ENCODE results near the gene ING2.
"Not testable (repeated sequence)": the region's sequence is repeated elsewhere in the genome, so short reads cannot be mapped to it uniquely, and the experiment has no call there.

ING2 gene

DNA sequence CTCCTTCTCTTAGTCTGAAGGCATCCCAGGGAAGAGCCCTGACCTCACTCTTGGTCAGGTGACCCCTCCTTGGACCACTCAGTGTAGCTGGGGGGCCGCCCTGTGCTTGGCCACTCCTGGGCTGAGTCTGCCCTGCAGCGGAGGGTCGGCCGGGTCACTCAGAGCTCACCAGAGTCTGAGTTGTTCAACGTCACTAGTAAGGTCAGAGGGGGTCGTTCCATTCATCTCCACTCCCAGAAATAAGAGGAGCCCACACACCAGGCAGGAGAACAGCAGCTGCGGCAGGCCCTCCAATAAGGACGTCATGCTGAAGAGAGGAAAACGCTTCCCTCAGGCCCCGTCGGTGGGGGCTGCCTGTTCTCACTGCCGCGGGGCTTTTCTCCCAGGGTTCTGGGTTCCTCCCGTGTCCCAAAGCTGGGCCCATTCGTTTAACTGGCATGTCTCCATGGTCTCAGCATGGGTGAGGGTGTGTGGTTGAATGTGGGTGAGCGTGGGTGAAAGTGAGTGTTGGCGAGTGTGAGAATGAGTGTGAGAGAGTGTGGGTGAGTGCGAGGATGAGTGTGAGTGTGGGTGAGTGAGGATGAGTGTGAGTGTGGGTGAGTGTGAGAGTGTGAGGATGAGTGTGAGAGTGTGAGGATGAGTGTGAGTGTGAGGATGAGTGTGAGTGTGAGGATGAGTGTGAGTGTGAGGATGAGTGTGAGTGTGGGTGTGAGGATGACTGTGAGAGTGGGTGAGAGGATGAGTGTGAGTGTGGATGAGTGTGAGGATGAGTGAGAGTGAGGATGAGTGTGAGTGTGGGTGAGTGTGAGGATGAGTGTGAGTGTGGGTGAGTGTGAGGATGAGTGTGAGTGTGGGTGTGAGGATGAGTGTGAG lies 47.7 kb downstream of the ING2 start:
- DNase-seq = no peak

- DNase-seq = not testable (repeated sequence)
Observed at GRCh38 chr4:183553147-183553478, 48.3 kb downstream of the ING2 start.

- no peak for DNase-seq
Observed at GRCh38 chr4:183553601-183554345, 48.9 kb downstream of the ING2 start.

DNA sequence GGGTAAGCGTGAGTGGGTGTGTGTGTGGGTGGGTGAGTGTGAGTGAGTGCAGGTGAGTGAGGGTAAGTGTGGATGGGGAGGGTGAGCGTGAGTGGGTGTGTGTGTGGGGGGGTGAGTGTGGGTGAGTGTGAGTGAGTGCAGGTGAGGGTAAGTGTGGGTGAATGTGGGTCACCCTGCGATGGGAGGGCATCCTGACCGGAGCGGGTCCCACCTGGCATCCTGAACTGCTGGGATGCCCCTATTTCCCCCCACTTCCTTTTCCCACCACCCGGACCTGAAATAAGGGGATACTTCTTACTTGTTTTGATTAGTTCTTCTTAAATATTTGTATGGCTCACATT lies 49.5 kb downstream of the ING2 start:
- no peak for DNase-seq

DNA sequence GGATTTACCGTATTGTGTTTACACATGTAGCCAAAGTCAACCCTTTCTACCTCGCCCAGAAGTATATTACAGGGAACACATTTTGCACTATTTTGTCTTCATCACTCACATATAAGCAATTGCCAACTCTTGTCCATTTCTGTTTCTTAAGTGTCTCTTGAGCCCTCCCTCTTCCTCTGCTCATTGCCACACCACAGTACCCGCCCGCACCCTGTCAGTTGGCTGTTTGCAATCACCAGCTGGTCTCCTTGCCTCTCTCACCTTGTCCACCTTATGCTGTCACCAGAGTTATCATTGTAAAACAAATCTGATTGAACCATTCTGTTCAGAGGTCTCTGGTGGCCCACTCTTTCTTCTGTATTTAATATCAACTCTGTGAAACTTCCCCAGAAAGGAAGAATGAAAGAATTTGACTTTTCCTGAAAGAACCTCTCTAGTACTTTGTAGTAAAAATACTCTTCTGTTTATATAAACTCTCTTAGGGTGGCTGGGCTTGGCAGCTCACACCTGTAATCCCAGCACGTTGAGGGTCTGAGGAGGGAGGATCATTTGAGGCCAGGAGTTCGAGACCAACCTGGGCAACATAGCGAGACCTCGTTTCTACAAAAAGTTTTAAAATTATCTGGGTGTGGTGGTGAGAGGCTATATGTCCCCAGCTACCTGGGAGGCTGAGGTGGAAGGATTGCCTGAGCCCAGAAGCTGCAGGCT lies 50.2 kb downstream of the ING2 start:
- DNase-seq = no peak

DNA sequence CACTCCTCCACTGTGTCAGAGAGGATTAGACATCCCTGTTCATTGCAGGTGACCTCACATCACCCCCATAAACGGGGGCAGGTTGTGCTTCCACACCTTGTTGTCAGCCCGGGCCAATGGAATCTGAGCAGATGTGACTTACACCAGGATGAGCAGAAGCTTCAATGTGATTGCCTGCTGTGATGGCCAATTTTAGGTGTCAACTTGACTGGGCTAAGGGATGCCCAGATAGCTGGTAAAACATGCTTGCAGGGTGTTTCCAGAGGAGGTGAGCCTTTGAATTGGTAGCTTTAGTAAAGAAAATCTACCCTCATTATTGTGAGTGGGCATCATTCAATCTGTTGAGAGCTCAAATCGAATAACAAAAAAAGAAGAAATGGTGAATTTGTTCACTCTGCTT lies 52.1 kb downstream of the ING2 start:
- no peak for DNase-seq

- no peak for DNase-seq
Observed at GRCh38 chr4:183557611-183558010, 52.8 kb downstream of the ING2 start.

GRCh38 chr4:183558873-183559272 lies 54.0 kb downstream of the ING2 start:
- no peak for DNase-seq

- no peak for DNase-seq
Observed at GRCh38 chr4:183561905-183562304, 57.0 kb downstream of the ING2 start.

All from COR-L47 (cell line).